ENCODE results near the gene BCL11A.

GRCh38 chr2:60498816-60499429 lies 54.5 kb downstream of the BCL11A start:
- TF ChIP-seq CTCF (IDR thresholded peaks at IDR 0.05) (no peak), POLR2A (IDR thresholded peaks at IDR 0.05) (no peak)
